GDM1 (cell line): Measurements from ENCODE around the gene SPARCL1.
"Not testable (repeated sequence)": the region's sequence is repeated elsewhere in the genome, so short reads cannot be mapped to it uniquely, and the experiment has no call there.

Experiments used
- DNase-seq: peaks from one replicate; lab custom pipeline; 2025; lab: John Stamatoyannopoulos, UW

Gene SPARCL1

DNA sequence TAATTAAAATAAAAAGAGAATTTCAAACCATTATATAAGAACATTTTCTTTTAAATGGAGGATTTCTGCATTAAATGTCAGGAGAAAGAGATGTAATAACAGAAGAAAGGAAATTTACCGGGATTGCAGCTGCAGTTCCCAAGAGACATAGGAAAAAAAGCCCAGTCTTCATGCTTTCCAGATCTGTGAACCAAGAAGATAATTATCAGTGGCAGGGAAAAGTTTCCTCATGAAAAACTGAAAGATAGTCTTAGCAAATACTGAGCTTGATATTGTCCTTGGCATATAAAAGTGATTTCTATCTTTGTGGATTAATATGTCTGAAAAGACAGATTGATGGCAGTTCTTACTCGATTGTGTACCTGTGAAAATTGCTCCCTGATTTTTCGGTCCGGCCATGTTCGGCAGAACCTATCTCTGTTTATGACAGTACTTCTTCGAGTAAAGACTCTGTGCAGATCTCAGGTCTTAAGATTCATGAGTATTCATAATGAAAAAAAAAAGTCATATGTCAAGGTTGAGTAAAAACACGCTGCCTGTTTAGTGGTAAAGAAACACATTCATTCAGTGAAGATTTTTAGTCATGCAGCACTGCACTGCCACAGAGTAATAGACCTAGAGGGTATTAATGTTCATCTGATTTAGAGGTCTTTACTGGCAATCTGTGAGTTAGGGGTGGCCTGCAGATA lies 29.6 kb downstream of the SPARCL1 start:
- DNase-seq = no peak

DNA sequence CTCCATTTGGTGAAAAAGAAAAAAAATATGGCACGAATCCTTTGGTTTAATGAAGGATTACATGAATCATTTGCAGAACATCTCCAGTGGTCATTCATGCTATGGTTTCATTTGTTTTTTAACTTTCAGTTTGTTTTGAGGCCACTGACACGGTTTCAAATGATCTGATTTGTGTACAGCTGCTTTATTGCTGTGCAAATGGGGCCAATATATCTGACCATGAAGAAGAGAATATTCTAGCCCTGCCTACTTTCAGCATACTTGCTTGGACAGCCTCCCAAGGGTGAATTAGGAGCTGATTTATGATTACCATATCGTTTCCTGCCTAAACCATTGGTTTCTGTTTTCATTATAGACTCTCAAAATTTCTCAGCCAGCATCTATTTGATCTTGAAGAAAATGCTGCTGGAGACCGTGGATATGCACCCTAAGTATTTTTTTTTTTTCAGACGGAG lies 30.7 kb downstream of the SPARCL1 start:
- no peak for DNase-seq

DNA sequence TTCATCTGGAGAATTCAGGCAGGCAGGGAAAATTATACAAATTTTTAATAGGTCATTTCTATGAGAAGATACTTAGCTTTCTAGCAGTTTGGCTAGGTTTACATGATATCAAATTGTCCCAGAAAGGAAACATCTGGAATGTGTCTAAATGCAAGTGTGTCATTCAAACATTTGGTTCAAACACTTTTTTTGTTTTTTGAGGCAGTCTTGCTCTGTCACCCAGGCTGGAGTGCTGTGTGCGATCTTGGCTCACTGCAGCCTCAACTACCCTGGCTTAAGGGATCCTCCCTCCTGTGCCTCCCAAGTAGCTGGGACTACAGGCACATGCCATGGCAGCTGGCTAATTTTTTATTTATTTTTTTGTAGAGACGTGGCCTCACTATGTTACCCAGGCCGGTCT lies 31.6 kb downstream of the SPARCL1 start:
- DNase-seq = no peak

DNA sequence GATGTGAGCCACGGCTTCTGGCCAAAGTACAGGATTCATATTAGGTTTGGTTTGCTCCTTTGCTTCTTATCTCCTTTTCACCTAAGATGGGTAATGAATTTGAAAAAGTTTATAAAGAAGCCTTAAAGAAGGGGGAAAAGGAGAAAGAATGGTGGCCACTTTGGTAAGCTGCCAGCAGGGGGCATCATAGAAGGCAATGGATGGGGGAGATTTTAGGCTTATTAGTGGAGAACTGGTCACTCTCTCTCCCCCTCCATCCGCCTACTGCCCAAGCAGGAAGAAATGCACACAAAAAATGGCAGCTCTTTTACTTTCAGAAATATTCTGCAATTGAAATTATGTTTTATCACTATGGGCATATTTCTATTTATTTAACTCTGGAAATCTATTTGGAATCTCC lies 32.0 kb downstream of the SPARCL1 start:
- no peak for DNase-seq

DNA sequence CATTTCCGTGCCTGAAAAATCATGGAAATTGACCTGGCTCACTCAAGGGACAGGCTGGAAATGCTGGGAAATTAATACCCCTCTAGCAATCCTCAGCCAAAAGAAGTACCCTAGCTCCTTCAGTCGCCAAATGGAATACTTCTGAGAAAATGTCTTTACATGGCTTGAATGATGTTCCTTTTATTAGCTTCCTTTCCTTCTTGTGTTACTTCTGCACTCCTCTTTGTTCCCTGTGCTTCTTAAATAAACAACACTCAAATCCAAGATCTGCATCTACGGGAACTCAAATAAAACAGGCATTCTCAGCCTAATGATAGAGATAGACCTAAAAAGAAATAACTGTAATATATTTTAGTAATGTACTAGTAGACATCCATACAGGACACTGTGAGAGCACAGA lies 36.1 kb downstream of the SPARCL1 start:
- DNase-seq = no peak

DNA sequence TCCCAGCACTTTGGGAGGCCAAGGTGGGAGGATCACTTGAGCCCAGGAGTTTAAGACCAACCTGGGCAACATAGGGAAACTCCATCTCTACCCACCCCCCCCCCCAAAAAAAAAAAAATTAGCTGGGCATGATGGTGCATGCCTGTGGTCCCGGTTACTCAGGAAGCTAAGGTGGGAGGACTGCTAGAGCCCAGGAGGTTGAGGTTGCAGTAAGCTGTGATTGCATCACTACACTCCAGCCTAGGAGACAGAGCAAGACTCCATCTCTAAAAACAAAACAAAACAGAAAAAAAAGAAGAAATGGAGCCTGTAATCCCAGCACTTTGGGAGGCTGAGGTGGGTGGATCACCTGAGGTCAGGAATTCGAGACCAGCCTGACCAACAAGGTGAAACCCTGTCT lies 37.3 kb downstream of the SPARCL1 start:
- not testable (repeated sequence) for DNase-seq

DNA sequence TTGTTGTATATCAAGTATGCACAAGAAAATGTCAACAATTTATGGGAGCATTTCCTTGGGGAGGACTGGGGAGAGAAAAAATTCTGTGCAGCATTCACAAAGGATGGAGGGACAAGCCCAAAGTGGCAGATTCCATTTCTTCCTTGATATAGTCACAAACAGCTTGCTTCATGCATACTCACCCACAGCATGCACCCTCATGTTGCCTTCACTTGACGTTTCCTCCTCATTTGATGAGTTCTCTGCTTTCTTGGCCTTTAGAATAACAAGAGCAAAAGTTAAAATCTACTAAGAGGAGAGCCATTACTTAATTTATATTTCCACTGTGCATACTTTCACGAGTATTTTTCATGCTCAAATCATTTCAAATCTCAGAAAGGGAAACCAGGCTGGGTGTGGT lies 37.7 kb downstream of the SPARCL1 start:
- no peak for DNase-seq

DNA sequence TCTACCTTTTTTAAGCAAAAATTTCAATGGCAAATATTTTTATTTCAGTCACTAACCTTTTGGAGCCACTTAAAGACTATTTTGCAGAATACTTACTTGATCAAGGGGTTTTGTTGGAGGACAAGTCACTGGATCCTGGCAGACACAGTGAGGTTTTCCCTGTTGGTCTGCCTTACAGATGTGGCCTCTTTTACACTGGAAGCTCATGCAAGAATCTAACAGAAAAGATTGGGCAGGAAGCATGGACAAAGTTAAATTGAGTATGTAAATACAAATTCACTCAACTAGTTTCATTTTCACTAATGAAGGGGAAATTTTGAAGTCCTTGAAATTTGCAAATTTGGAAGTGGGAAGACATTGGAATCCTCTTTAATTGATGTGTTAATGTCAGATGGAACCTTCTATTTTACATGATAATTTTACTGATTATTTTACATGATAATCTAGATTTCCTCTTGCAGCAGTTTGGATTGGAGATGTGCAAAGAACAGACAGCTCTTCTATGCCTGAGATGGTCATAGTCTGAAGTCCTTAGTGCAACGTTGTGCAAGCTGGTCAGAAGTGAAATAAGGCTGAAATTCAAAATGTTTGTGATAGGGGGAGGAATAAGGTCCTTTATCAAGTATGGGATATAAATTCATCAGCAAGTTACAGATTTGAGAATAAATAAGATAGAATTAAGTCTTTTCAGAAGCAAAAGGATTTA lies 38.4 kb downstream of the SPARCL1 start:
- DNase-seq = no peak

DNA sequence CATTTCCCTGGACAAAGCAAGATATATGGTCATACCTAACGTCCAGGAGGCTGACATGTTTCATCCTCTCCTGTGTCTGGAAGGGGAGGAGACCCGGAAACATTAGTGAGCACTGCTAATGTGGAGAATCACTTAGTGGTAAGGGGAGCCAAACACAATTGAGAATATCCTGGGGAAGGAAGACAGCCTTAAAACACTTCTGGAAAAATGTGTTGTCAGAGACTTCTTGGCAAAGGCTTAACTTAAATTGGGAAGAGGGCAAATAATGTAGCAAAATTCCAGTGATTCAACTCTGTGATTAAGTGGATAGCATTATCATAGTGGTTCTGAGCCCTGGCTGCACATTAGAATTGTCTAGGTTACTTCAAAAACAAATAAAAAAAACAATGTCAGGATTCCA lies 39.5 kb downstream of the SPARCL1 start:
- DNase-seq = no peak

DNA sequence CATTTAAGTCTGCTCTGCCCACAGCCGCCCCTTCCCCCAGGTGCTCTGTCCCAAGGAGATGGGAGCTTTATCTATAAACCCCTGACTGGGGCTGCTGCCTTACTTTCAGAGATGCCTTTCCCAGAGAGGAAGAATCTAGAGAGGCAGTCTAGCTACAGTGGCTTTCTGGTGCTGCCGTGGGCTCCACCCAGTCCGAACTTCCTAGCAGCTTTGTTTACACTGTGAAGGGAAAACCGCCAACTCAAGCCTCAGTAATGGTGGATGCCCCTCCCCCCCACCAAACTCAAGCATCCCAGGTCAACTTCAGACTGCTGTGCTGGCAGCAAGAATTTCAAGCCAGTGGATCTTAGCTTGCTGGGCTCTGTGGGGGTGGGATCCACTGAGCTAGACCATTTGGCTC lies 40.5 kb downstream of the SPARCL1 start:
- DNase-seq = not testable (repeated sequence)

DNA sequence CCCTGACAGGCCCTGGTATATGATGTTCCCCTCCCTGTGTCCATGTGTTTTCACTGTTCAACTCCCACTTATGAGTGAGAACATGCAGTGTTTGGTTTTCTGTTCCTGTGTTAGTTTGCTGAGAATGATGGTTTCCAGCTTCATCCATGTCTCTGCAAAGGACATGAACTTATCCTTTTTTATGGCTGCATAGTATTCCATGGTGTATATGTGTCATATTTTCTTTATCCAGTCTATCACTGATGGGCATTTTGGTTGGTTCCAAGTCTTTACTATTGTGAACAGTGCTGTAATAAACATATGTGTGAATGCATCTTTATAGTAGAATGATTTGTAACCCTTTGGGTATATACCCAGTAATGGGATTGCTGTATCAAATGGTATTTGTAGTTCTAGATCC lies 45.9 kb downstream of the SPARCL1 start:
- not testable (repeated sequence) for DNase-seq

DNA sequence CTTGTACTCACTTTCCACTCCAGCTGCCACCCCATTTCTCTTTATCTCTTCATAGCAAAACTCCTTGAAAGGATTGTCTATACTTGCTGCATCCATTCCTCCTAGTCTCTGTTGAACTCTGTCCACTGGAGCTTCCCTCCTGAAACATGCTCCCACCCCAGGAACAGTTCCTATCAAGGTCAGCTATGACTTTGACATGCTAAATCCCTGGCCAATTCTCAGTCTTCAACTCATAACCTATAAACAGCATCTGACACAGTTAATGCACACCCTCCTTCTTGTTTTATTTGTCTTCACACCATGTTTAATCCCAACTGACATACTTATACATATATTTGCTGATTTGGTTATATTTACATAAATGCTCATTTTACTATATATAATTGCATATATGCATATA lies 47.8 kb downstream of the SPARCL1 start:
- no peak for DNase-seq

DNA sequence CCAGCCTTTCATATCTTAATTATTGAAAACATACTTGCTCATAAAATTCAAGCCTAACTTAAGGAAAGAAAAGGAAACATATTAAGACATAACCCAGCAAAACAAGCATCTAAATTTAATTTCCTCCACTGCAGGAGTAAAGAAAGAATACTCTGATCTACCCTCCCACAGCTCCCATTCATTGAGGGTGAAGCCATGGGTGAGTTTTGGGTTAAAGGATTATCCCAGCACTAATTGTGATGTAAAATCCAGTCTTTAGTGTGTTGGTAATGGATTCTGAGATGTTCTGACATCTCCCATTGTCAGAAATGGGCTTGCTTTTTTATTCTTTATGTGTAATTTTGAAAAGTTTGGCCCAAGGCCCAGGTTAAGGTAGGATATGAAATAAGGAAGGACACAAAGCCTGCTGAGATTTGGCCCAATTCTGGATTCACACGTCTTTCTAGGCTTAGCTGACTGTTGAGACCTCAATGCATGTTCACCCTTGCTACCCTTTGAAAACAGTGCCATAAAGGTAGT lies 50.4 kb downstream of the SPARCL1 start:
- DNase-seq = no peak

DNA sequence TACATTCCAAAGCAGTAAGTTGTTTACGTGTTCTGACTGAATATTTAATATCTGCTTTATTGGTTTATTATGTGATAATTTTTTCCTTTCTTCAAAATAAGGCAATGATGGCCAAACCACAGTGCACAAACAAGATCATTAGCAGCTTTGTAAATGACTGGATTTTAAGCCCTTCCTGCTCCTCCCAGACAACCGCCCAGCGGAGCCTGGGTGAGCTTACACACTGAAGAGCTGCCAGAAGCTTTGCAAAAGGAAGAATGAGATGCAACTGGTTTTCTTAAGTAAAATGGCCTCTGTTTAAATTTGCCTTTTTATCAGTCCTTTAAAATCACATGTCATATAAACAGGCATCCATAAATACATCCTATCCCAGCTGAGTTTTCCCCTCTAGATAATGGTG lies 52.2 kb downstream of the SPARCL1 start:
- no peak for DNase-seq

DNA sequence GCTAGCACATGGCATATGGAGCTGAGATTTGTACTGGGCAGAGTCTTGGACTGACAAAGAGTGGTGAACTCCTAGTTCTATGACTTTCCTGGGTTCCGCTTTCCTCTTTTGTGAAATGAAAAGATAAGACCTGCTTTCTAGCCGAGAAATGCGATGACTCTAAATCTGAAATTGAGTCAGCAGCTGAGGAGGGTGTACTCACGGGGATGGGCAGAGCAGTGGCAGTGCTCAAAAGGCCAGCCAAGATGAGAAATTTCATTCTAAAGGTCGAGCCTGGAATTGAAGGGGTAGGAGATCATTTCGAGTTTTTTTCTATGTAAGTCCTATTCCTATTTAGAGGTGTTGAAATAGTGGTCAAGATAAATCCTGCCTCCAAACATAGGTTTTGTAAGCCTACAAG lies 59.8 kb downstream of the SPARCL1 start:
- DNase-seq = no peak

DNA sequence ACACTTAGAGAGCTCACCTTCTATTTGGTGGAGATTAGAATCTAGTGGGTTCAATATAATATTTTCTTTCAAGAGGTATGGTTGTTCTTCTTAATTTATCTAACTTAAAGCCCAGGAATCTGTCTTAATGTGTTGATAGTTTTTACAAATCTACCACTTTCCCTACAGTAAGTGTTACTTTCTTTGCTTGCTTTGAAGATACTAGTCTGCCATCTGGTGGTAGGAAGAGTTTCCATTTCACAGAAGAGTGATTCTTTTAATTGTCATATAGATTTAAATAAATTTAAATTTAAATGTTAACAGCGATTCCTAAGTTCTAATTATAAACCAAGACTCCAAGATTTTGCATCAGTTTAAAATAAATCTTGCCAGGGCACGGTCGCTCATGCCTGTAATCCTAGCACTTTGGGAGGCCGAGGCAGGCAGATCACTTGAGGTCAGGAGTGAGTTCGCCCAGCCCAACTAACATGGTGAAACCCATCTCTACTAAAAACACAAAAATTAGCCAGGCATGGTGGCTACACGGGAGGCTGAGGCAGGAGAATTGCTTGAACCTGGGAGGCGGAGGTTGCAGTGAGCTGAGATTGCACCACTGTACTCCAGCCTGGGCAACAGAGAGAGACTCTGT lies 63.3 kb downstream of the SPARCL1 start:
- DNase-seq = no peak

DNA sequence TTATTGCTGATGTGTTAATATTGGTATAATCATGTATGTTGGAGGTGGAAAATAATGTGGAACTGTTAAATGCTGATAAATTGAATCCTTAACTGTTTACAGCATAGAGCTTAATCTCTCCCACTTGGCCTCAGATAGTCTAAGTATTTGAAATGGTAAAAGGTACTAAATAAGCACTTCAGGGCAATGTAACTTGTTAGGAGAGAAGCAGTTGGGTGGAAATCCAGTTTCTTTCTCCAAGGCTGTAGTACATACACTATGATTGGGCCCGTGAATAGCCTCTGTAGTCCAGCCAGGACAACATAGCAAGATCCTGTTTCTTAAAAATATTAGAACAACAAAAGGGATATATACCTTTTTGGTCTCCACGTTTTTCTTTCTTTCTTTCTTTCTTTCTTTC lies 67.1 kb downstream of the SPARCL1 start:
- DNase-seq = no peak

DNA sequence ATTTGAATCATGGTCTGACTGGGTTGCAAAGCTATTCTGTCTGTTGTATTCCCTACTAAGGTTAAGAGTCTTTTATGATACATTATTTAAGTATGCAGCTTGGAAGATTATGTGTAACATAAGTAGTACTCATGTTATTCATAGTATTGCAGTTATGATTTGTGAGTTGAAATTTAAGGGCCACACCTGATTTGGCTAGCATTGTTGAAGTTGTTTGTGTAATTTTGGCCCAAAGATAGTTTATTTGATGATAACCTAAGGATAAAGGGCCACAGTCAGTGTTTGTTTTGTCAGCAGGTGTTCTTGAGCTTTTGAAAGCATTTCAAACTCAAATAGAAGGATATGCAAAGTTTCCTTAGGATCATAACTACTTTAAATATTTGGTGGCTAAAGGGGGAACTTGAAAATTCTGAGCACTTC lies 67.9 kb downstream of the SPARCL1 start:
- DNase-seq = no peak

DNA sequence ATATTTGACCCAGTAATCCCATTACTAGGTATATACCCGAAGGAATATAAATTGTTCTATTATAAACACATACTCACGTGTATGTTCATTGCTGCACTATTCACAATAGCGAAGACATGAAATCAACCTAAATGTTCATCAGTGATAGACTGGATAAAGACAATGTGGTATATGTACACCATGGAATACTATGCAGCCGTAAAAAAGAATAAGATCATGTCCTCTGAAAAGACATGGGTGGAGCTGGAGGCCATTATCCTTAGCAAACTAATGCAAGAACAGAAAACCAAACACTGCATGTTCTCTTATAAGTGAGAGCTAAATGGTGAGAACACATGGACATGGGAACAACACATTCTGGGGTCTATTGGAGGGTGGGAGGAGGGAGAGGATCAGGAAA lies 70.3 kb downstream of the SPARCL1 start:
- no peak for DNase-seq

DNA sequence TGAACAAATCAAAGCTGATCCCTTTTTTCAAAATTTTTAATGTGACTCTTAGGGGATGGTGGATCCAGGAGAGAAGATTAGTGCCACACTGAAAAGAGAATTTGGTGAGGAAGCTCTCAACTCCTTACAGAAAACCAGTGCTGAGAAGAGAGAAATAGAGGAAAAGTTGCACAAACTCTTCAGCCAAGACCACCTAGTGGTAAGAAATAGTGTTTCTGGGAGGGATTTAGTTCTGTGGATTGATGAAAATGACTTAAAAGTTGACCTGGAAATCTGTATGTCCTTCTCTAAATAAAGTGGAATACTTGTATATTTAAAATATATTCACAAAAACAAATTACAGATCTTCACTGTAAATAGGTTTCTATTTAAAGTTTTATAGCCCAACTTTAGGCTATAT lies 77.6 kb downstream of the SPARCL1 start:
- DNase-seq = no peak

DNA sequence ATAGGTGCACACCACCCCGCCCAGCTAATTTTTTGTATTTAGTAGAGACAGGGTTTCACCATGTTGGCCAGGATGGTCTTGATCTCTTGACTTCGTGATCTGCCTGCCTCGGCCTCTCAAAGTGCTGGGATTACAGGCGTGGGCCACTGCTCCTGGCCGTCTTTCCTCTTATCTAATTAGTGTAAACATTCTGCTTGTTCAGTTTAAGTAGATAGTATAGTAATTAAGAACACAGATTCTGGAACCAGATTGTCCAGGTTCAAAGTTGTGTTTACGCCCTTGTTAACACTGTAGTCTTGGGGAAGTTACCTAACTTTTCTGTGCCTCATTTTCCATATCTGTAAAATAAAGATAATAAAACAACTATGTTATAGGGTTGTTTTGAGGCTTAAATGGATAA lies 82.8 kb downstream of the SPARCL1 start:
- DNase-seq = not testable (repeated sequence)

DNA sequence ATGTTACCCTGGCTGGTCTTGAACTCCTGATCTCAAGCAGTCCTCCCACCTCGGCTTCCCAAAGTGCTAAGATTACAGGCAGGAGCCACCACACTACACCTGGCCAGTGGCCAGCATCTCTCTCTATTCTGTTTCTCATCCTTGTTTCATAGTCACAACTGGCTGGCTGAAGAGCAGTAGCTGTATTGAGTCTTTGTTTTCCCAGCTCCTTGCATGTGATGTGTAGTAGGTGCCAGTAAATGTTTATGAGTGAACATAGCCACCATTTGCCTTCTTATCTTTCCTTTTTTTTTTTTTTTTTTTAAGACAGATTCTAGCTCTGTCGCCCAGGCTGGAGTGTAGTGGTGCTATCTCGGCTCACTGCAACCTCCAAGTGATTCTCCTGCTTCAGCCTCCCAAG lies 83.2 kb downstream of the SPARCL1 start:
- no peak for DNase-seq

DNA sequence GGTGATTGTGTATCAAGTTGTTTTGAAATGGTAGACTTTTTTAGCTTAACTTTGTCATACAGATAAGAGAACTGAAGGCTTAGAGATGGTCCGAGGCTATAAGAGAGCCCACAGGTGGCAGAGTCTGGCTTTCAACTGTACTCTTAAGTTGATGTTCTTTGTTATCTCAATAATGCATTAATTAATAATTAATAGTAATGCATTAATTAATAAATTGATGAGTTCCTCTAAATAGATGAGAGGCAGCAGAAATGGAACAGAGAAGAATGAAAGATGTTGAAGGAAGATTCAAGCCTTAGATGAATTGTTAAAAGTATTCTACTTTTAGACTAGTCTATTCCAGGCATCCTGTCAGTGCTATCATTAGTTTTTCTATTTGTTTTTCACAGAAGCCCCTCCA lies 84.4 kb downstream of the SPARCL1 start:
- no peak for DNase-seq
